Loucy (cell line): ENCODE data around the gene PTPRK.
A peak's percentile ranks its signal among the peaks of the same experiment; 100 is the strongest.
"Not testable (repeated sequence)": the region's sequence is repeated elsewhere in the genome, so short reads cannot be mapped to it uniquely, and the experiment has no call there.

Source experiments
- H2AFZ ChIP-seq: fragments of 200-600 bp; sonication (generic); 2 replicates; pipeline ENCODE4 v1.6.0; 2016; ENCODE audit warnings: antibody characterized with exemption, mild to moderate bottlenecking, low read length, moderate library complexity
- H3F3A ChIP-seq: fragments of 200-600 bp; 2 replicates; pipeline ENCODE4 v1.6.0; 2016; ENCODE audit warnings: antibody characterized with exemption, low read depth, mild to moderate bottlenecking
- H3K27me3 ChIP-seq: fragments of 200-600 bp; sonication (generic); 2 replicates; pipeline ENCODE4 v1.6.1; 2014; ENCODE audit warnings: low read length, mild to moderate bottlenecking; ENCODE audit not compliant: insufficient read depth, poor library complexity, severe bottlenecking
- H3K36me3 ChIP-seq: fragments of 200-600 bp; sonication (generic); 2 replicates; pipeline ENCODE4 v1.6.1; 2016; ENCODE audit warnings: low read length; ENCODE audit not compliant: insufficient read depth
- H3K4me1 ChIP-seq: fragments of 200-600 bp; sonication (generic); 2 replicates; pipeline ENCODE4 v1.5.1; 2014; ENCODE audit warnings: low read length, mild to moderate bottlenecking; ENCODE audit not compliant: insufficient read depth, poor library complexity, severe bottlenecking
- H3K4me2 ChIP-seq: fragments of 200-600 bp; sonication (generic); 2 replicates; pipeline ENCODE4 v1.6.0; 2014; ENCODE audit warnings: antibody characterized with exemption, low read length, low read depth, mild to moderate bottlenecking; ENCODE audit not compliant: poor library complexity, severe bottlenecking
- H3K4me3 ChIP-seq: fragments of 200-600 bp; sonication (generic); 2 replicates; pipeline ENCODE4 v1.5.1; 2014; ENCODE audit warnings: low read length, mild to moderate bottlenecking, mixed read lengths; ENCODE audit not compliant: poor library complexity, severe bottlenecking
- H3K79me2 ChIP-seq: fragments of 200-600 bp; sonication (generic); 2 replicates; pipeline ENCODE4 v1.6.1; 2014; ENCODE audit warnings: low read length; ENCODE audit not compliant: insufficient read depth
- H3K9ac ChIP-seq: fragments of 200-600 bp; sonication (generic); 2 replicates; pipeline ENCODE4 v1.6.0; 2014; ENCODE audit warnings: mild to moderate bottlenecking, low read depth, low read length, moderate library complexity; ENCODE audit not compliant: poor library complexity, severe bottlenecking
- H3K9me2 ChIP-seq: fragments of 200-600 bp; sonication (generic); replicated peaks from 2 replicates; pipeline ENCODE4 v1.6.1; 2016; ENCODE audit warnings: low read depth, low read length, mixed read lengths
- H3K9me3 ChIP-seq: fragments of 200-600 bp; sonication (generic); 2 replicates; pipeline ENCODE4 v1.6.1; 2014; ENCODE audit warnings: mild to moderate bottlenecking, antibody characterized with exemption, low read length, low read depth; ENCODE audit not compliant: insufficient read depth
- H4K20me1 ChIP-seq: fragments of 200-600 bp; sonication (generic); 2 replicates; pipeline ENCODE4 v1.6.0; 2014; ENCODE audit warnings: antibody characterized with exemption, low read length, mild to moderate bottlenecking; ENCODE audit not compliant: insufficient read depth, poor library complexity, severe bottlenecking
- EZH2phosphoT487 ChIP-seq: fragments of 200-600 bp; IDR thresholded peaks from 2 replicates; pipeline ENCODE4 v1.6.1; 2018; ENCODE audit warnings: antibody characterized with exemption, mild to moderate bottlenecking, moderate library complexity, borderline replicate concordance
- TF ChIP-seq, protein P1 (sequence below): fragments of 200-600 bp; sonication (generic); conservative IDR thresholded peaks from 2 replicates; pipeline ENCODE4 v1.5.1; 2014; ENCODE audit warnings: mild to moderate bottlenecking, antibody characterized with exemption, low read length

The PTPRK gene

DNA sequence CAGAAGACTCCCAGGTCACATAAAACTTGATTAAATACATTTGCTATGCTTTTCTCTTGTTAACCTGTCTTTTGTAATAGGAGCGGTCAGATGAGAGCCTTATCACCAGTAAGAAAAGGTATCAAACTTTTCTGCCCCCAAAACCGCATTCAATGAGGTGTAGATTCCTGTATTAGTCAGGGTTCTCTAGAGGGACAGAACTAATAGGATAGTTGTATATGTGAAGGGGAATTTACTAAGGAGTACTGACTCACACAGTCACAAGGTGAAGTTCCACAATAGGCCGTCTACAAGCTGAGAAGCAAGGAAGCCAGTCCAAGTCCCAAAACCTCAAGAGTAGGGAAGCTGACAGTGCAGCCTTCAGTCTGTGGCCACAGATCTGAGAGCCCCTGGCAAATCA is 32.7 kb downstream of the PTPRK start:
- TF ChIP-seq, protein P1, sequence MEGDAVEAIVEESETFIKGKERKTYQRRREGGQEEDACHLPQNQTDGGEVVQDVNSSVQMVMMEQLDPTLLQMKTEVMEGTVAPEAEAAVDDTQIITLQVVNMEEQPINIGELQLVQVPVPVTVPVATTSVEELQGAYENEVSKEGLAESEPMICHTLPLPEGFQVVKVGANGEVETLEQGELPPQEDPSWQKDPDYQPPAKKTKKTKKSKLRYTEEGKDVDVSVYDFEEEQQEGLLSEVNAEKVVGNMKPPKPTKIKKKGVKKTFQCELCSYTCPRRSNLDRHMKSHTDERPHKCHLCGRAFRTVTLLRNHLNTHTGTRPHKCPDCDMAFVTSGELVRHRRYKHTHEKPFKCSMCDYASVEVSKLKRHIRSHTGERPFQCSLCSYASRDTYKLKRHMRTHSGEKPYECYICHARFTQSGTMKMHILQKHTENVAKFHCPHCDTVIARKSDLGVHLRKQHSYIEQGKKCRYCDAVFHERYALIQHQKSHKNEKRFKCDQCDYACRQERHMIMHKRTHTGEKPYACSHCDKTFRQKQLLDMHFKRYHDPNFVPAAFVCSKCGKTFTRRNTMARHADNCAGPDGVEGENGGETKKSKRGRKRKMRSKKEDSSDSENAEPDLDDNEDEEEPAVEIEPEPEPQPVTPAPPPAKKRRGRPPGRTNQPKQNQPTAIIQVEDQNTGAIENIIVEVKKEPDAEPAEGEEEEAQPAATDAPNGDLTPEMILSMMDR = no peak
- TF ChIP-seq EZH2phosphoT487 = no peak
- Histone ChIP-seq H3K9me2 (no peaks in the 10 kb centered on the region), H3K79me2 (no peaks in the 10 kb centered on the region), H3K27me3 (no peaks in the 10 kb centered on the region), H3K4me3 (no peak overlapping the region), H3K9me3 (no peaks in the 10 kb centered on the region), H3K4me1 (no peaks in the 10 kb centered on the region), H4K20me1 (no peaks in the 10 kb centered on the region), H3K4me2 (no peak overlapping the region), H3K9ac (no peak overlapping the region), H3F3A (no peaks in the 10 kb centered on the region), H3K36me3 (no peaks in the 10 kb centered on the region), H2AFZ (no peak overlapping the region)

DNA sequence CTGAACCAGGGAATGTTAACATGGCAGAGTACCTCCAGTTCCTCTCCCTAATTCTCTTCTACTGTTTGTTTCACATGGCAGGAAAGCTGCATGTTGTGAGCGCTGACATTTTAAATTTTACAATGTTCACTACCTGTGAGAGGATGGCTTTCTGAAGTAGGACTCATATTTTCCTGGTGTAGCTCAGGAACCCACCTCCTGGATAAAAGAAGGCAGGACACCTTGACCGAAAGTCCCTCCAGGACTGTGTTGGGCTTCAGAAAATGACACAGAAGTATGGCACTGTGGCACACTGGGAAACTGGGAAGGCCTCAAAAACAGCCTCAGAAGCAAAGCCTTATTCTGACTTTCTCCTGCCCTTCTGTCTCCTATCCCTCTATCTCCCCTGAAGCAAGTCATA is 33.3 kb downstream of the PTPRK start:
- H4K20me1 ChIP-seq = no peaks in the 10 kb centered on the region
- no peak for TF ChIP-seq EZH2phosphoT487
- TF ChIP-seq, protein P1 = peak; percentile 39
- no peaks in the 10 kb centered on the region for H3K4me1 ChIP-seq
- H3K36me3 ChIP-seq = no peaks in the 10 kb centered on the region
- H3K27me3 ChIP-seq = no peaks in the 10 kb centered on the region
- H3K4me2 ChIP-seq = no peak overlapping the region
- no peaks in the 10 kb centered on the region for H3K79me2 ChIP-seq
- no peaks in the 10 kb centered on the region for H3K9me2 ChIP-seq
- H2AFZ ChIP-seq = no peak overlapping the region
- H3K9ac ChIP-seq = no peak overlapping the region
- no peaks in the 10 kb centered on the region for H3K9me3 ChIP-seq
- no peak overlapping the region for H3K4me3 ChIP-seq
- no peaks in the 10 kb centered on the region for H3F3A ChIP-seq

DNA sequence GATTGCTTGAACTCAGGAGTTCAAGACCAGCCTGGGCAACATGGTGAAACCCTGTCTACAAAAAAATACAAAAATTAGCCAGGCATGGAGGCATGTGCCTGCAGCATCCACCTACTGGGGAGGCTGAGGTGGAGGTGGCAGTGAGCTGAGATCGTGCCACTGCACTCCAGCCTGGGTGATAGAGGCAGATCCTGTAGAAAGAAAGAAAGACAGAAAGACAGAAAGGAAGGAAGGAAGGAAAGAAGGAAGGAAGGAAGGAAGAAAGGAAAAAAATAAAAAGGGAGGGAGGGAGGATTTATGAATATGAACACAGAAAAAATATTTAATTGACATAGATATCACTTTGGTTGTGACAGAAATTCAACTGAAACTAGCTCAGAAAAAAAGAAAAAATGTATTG is 33.8 kb downstream of the PTPRK start:
- not testable (repeated sequence) for H3K36me3 ChIP-seq, H3K9me2 ChIP-seq, H3K9ac ChIP-seq, H3K4me1 ChIP-seq, H2AFZ ChIP-seq, H3K9me3 ChIP-seq, H3K79me2 ChIP-seq, H3K27me3 ChIP-seq, H3K4me2 ChIP-seq, H3K4me3 ChIP-seq, H4K20me1 ChIP-seq, H3F3A ChIP-seq

DNA sequence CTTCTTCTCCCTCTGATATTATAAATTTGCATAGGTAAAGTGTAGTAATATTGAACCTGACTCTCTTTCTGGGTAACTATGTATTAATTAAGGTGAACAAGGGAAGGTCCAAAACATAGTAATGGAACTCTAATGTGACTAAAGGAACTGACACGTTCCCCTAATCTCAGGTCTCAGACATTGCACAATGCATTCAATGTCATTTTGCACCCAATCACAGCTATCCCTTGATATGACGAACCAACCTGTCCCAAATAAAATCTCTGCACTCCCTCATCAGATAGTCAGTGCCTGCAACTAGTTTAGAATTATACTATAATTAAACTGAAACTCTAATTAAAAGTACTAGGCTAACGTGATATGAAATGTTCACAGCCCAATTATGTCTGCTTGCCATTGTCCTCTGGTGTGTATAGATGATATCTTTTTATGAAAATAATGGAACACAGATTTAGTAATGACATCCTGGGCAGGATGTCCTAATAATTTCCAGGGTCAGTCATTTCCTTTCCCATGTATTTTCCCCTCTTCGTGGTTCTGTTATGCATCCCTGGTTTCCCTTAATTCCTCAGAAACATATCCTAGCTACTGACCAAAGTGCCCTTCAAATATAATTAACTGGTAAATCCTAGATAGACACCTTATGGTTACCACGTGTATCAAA is 36.8 kb downstream of the PTPRK start:
- Histone ChIP-seq H3K79me2 (no peaks in the 10 kb centered on the region), H3K4me1 (peaks cover under 1% of the 10 kb centered on the region), H3K9me2 (no peaks in the 10 kb centered on the region), H2AFZ (no peak overlapping the region), H3K27me3 (no peaks in the 10 kb centered on the region), H3K36me3 (no peaks in the 10 kb centered on the region), H4K20me1 (no peaks in the 10 kb centered on the region), H3K4me3 (no peak overlapping the region), H3F3A (no peaks in the 10 kb centered on the region), H3K4me2 (no peak overlapping the region), H3K9ac (no peak overlapping the region), H3K9me3 (no peaks in the 10 kb centered on the region)
- TF ChIP-seq, protein P1 = no peak
- no peak for TF ChIP-seq EZH2phosphoT487
